Endothelial cell of umbilical vein (primary cell): Measurements from ENCODE around the gene TRAPPC5. TPM values are rescaled to one million over a fixed set of nuclear protein-coding genes. Genes with fewer than 3 reads are reported as not detected.
A peak's percentile ranks its signal among the peaks of the same experiment; 100 is the strongest.

Experiments
- BruUV-seq: library from RNA; stranded (reverse); fragments of 400-500 nt; replicated peaks from 2 replicates; lab custom pipeline; 2021; lab: Mats Ljungman, UMichigan
- CTCF ChIA-PET: fragments of 300-600, 350-600 bp; sonication (Branson Sonifier 250); formaldehyde crosslinking; loops from one replicate; lab custom pipeline; 2021; ENCODE audit warnings: antibody characterized with exemption, inconsistent platforms; lab: Charles Lee
- POLR2A ChIA-PET: fragments of 300-600, 350-600 bp; sonication (Branson Sonifier 250); formaldehyde crosslinking; loops from one replicate; lab custom pipeline; 2021; ENCODE audit warnings: antibody characterized with exemption, inconsistent platforms; lab: Charles Lee
- DNase-seq: peaks from one replicate; pipeline ENCODE4 v3.0.0-alpha.2; 2011; ENCODE audit warnings: low read depth, low spot score
- FAIRE-seq: peaks from 2 replicates; lab custom pipeline; 2011; peaks lifted over from hg19 to GRCh38; lab: Jason Lieb, UNC
- H2AFZ ChIP-seq: 2 replicates; pipeline ENCODE4 v1.6.0; 2012; ENCODE audit warnings: low read depth, low read length, control low read depth, inconsistent platforms
- H3K27ac ChIP-seq: 2 replicates; pipeline ENCODE4 v1.5.1; 2011; ENCODE audit warnings: low read depth, mild to moderate bottlenecking, control low read depth, low read length, moderate library complexity; ENCODE audit not compliant: insufficient read depth
- H3K27me3 ChIP-seq, 2 experiments: 2 replicates each; pipeline versions ENCODE4 v1.6.0 to v1.6.1; 2011; ENCODE audit warnings: low read length in 2 of 2, mixed read lengths in 1 of 2; ENCODE audit not compliant: control insufficient read depth in 2 of 2, insufficient read depth in 2 of 2
- H3K36me3 ChIP-seq, 2 experiments: 2 replicates in 1 of 2; 3 replicates in 1 of 2; pipeline ENCODE4 v1.5.1; 2011; ENCODE audit warnings: low read length in 2 of 2, mild to moderate bottlenecking in 1 of 2, moderate library complexity in 1 of 2; ENCODE audit not compliant: control insufficient read depth in 2 of 2, insufficient read depth in 2 of 2; ENCODE audit errors: extremely low read depth in 1 of 2
- H3K4me1 ChIP-seq: 3 replicates; pipeline ENCODE4 v1.5.1; 2011; ENCODE audit warnings: mild to moderate bottlenecking, low read length; ENCODE audit not compliant: control insufficient read depth, insufficient read depth; ENCODE audit errors: extremely low read depth
- H3K4me2 ChIP-seq: 2 replicates; pipeline ENCODE4 v1.6.1; 2011; ENCODE audit warnings: low read length, control low read depth, mixed read lengths; ENCODE audit not compliant: insufficient read depth
- H3K4me3 ChIP-seq, 3 experiments: fragments of 200-600 bp in 1 of 3; sonication (generic), shearing (Covaris generic) in 1 of 3; replicated peaks in 1 of 3; 2 replicates each; pipeline ENCODE4 v1.5.1; 2011 to 2016; ENCODE audit warnings: control low read depth in 3 of 3, low read length in 3 of 3, mild to moderate bottlenecking in 2 of 3, inconsistent platforms in 1 of 3, low read depth in 1 of 3, moderate library complexity in 1 of 3; ENCODE audit not compliant: insufficient read depth in 1 of 3
- H3K79me2 ChIP-seq: 2 replicates; pipeline ENCODE4 v1.6.0; 2012; ENCODE audit warnings: low read length, inconsistent platforms; ENCODE audit not compliant: control insufficient read depth, insufficient read depth
- H3K9ac ChIP-seq: replicated peaks from 2 replicates; pipeline ENCODE3; 2011; ENCODE audit warnings: low read length, control low read depth; ENCODE audit not compliant: insufficient read depth; ENCODE audit errors: extremely low read depth
- H3K9me1 ChIP-seq: replicated peaks from 3 replicates; pipeline ENCODE4 v1.6.0; 2011; ENCODE audit warnings: mild to moderate bottlenecking, low read length; ENCODE audit not compliant: control insufficient read depth, insufficient read depth; ENCODE audit errors: extremely low read depth
- H3K9me3 ChIP-seq: replicated peaks from 2 replicates; pipeline ENCODE4 v1.5.1; 2012; ENCODE audit warnings: low read length, inconsistent platforms; ENCODE audit not compliant: control insufficient read depth, insufficient read depth
- H4K20me1 ChIP-seq: replicated peaks from 2 replicates; pipeline ENCODE3; 2011; ENCODE audit warnings: mild to moderate bottlenecking, low read length; ENCODE audit not compliant: control insufficient read depth, insufficient read depth; ENCODE audit errors: extremely low read depth
- CTCF ChIP-seq, 2 donors: IDR thresholded peaks; 1 replicate in 1 of 2; 2 replicates in 1 of 2; pipeline ENCODE4 v1.5.1; 2011; ENCODE audit warnings: low read length in 2 of 2, mild to moderate bottlenecking in 2 of 2, moderate library complexity in 2 of 2, control low read depth in 1 of 2, inconsistent platforms in 1 of 2, low read depth in 1 of 2; ENCODE audit not compliant: insufficient read depth in 1 of 2; ENCODE audit errors: extremely low read depth in 1 of 2
- EZH2 ChIP-seq: IDR thresholded peaks from 2 replicates; pipeline ENCODE4 v1.6.1; 2012; ENCODE audit warnings: borderline replicate concordance, low read depth, mild to moderate bottlenecking, moderate library complexity, low read length, inconsistent platforms; ENCODE audit not compliant: severe bottlenecking
- FOS ChIP-seq: IDR thresholded peaks from 2 replicates; pipeline ENCODE4 v1.6.1; 2011; ENCODE audit warnings: mild to moderate bottlenecking, low read length, moderate library complexity, borderline replicate concordance; ENCODE audit not compliant: insufficient read depth
- GATA2 ChIP-seq: IDR thresholded peaks from 2 replicates; pipeline ENCODE4 v1.7.0; 2011; ENCODE audit warnings: low read depth, mild to moderate bottlenecking, moderate library complexity, mixed read lengths, low read length; ENCODE audit not compliant: insufficient read length, insufficient read depth
- JUN ChIP-seq: IDR thresholded peaks from 2 replicates; pipeline ENCODE4 v1.6.1; 2011; ENCODE audit warnings: borderline replicate concordance, low read depth; ENCODE audit not compliant: insufficient read length, insufficient read depth
- MAX ChIP-seq: IDR thresholded peaks from 2 replicates; pipeline ENCODE4 v1.6.1; 2011; ENCODE audit not compliant: insufficient read depth, insufficient read length
- MYC ChIP-seq: IDR thresholded peaks from one replicate; pipeline ENCODE4 v1.6.1; 2011; ENCODE audit warnings: mild to moderate bottlenecking, low read depth, low read length
- POLR2A ChIP-seq: IDR thresholded peaks from 2 replicates; pipeline ENCODE4 v1.6.1; 2012; ENCODE audit warnings: low read depth, mild to moderate bottlenecking, control low read depth, low read length
- POLR2AphosphoS5 ChIP-seq: IDR thresholded peaks from 2 replicates; pipeline ENCODE4 v1.6.1; 2012; ENCODE audit warnings: low read depth, mild to moderate bottlenecking, control low read depth, low read length, moderate library complexity; ENCODE audit not compliant: insufficient read depth
- dilution Hi-C: fragments of 300-500 bp; cut with MboI; formaldehyde crosslinking; loops from one replicate; pipeline ENCODE4 v1.15.0; 2019; ENCODE audit warnings: low sequenced_read_pairs; ENCODE audit not compliant: extremely low pct_ligation_motif_present
- intact Hi-C: fragments of 100-400 bp; cut with micrococcal nuclease; formaldehyde crosslinking; loops from one replicate; pipeline ENCODE4 v1.10.0; 2022
- polyA plus RNA-seq, 4 experiments: library from polyadenylated mRNA; depleted of rRNA in 3 of 4; stranded (reverse) in 3 of 4; unstranded in 1 of 4; fragments of >200 nt; gene quantifications; 2 replicates each; pipeline versions ENCODE4 v1.2.1 to v1.2.3, GENCODE V29; 2011 to 2012; ENCODE audit warnings: missing spikeins in 1 of 4
- total RNA-seq: library from RNA; stranded (reverse); gene quantifications from 2 replicates; pipeline ENCODE4 v1.2.3, GENCODE V29; 2021

TRAPPC5 gene
- total and polyA plus RNA-seq, 2 donors (not counting 3 experiments of a cell fraction or from before 2014, with no cell fraction given) = 114 to 172 TPM

DNA sequence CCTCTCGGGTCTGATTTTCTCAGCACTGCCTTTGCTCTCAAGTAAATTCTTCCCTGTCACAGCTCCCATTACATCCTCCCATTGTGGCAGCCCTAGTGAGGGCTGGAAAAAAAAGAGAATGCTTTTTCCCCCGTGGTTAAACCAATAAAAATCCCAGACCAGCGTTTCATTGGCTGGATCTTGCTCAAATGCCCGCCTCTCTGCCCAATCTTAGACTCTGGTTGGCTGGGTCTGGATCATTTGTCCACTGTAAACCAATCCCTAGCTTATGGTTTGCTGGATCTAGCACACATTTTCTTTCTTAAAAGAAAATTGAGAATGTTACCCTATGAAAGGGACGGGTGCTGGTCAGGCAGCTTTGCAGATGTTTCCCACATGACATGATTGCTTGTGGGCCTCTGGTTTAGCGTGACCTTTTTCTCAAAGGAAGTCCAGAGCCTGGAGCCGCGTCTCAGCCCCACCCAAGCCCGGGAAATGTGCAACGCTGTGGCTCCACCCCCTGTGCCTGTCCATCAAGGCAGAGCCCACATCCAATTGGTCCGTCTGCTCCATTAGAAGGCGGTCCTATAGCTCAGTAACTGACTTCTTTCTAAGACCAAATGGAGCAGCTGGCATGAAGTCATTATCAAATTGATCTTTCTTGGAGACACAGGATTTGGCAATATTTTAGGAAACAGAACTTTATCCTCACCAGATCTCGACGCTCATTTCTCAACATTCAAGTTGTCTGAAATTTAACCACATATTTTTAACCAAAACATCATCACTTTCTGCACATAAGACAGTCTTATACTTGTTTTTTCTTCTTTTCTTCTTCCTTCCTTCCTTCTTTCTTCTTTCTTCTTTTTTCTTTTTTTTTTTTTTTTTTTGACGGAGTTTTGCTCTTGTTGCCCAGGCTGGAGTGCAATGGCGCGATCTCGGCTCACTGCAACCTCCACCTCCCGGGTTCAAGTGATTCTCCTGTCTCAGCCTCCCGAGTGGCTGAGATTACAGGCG is 6.3 kb upstream of the TRAPPC5 start:
- peak; percentile 21 for FAIRE-seq
- POLR2A ChIA-PET = no interaction called here
- H3K4me2 ChIP-seq = no peak overlapping the region
- dilution Hi-C loops (no loop called here), intact Hi-C loops (no loop called here)
- H3K36me3 ChIP-seq = no peaks in the 10 kb centered on the region
- no peak overlapping the region for H3K27ac ChIP-seq
- BruUV-seq = no TSS peak
- TF ChIP-seq MAX (no peak), GATA2 (no peak), POLR2AphosphoS5 (no peak), EZH2 (no peak), MYC (no peak), FOS (no peak), JUN (no peak), CTCF (IDR thresholded peaks at IDR 0.05; ENCODE audit: extremely low read depth in 1 of 2, insufficient read depth in 1 of 2, low read depth in 1 of 2, low read length in 2 of 2) (no peak), POLR2A (no peak)
- CTCF ChIA-PET = interaction anchor here (1.0 to 3.2 kb wide), 2 partner anchors 22 to 106 kb away, joined by 4 to 24 read pairs; no protein-coding TSS in a partner anchor
- H3K4me1 ChIP-seq = no peaks in the 10 kb centered on the region
- no peaks in the 10 kb centered on the region for H3K9me1 ChIP-seq
- H3K27me3 ChIP-seq = peaks cover 8 to 12% of the 10 kb centered on the region in 2 experiments
- no peaks in the 10 kb centered on the region for H4K20me1 ChIP-seq
- no peaks in the 10 kb centered on the region for H3K79me2 ChIP-seq
- no peaks in the 10 kb centered on the region for H3K9me3 ChIP-seq
- H3K9ac ChIP-seq = no peak overlapping the region
- peak overlapping the region; percentile 64 for H2AFZ ChIP-seq
- peak; percentile 60 for DNase-seq
- H3K4me3 ChIP-seq = no peak overlapping the region
